DND-41 (cell line): ENCODE data around the gene GLRB.

Experiments
- ATAC-seq: fragments of 200-7000 bp; cut with Tn5 transposase; 3 replicates; pipeline ENCODE4 v1.9.1; 2021; ENCODE audit warnings: low read depth; ENCODE audit not compliant: insufficient read depth
- DNase-seq: peaks from one replicate; pipeline ENCODE4 v3.0.0-alpha.2; 2020
- H2AFZ ChIP-seq: 2 replicates; pipeline ENCODE4 v1.6.0; 2012; ENCODE audit warnings: low read depth, low read length
- H3K27ac ChIP-seq: 2 replicates; pipeline ENCODE4 v1.5.1; 2012; ENCODE audit warnings: low read length, inconsistent platforms
- H3K27me3 ChIP-seq: fragments of 200-600 bp; sonication (generic); 2 replicates; pipeline ENCODE4 v1.6.0; 2012; ENCODE audit warnings: low read length, mild to moderate bottlenecking, inconsistent platforms; ENCODE audit not compliant: insufficient read depth, poor library complexity
- H3K36me3 ChIP-seq: 2 replicates; pipeline ENCODE4 v1.5.1; 2012; ENCODE audit warnings: low read length, inconsistent platforms; ENCODE audit not compliant: insufficient read depth
- H3K4me1 ChIP-seq: 2 replicates; pipeline ENCODE4 v1.5.1; 2012; ENCODE audit warnings: mild to moderate bottlenecking, low read length; ENCODE audit not compliant: insufficient read depth
- H3K4me2 ChIP-seq: 2 replicates; pipeline ENCODE4 v1.6.0; 2012; ENCODE audit warnings: mild to moderate bottlenecking, moderate library complexity, low read length, inconsistent platforms; ENCODE audit not compliant: insufficient read depth
- H3K4me3 ChIP-seq, 2 experiments: fragments of 200-600 bp in 1 of 2; shearing (Covaris generic) in 1 of 2; 2 replicates each; pipeline ENCODE4 v1.5.1; 2012 to 2016; ENCODE audit warnings: inconsistent platforms in 2 of 2, low read length in 2 of 2, mild to moderate bottlenecking in 2 of 2, low read depth in 1 of 2, moderate library complexity in 1 of 2
- H3K79me2 ChIP-seq: 2 replicates; pipeline ENCODE4 v1.6.0; 2012; ENCODE audit warnings: low read length, inconsistent platforms; ENCODE audit not compliant: insufficient read depth
- H3K9ac ChIP-seq: 2 replicates; pipeline ENCODE4 v1.6.0; 2012; ENCODE audit warnings: low read depth, mild to moderate bottlenecking, inconsistent platforms, low read length, moderate library complexity
- H3K9me3 ChIP-seq: 2 replicates; pipeline ENCODE4 v1.5.1; 2012; ENCODE audit warnings: low read length, moderate library complexity, mild to moderate bottlenecking, inconsistent platforms; ENCODE audit not compliant: insufficient read depth, severe bottlenecking
- H4K20me1 ChIP-seq: 2 replicates; pipeline ENCODE4 v1.6.0; 2012; ENCODE audit warnings: low read length; ENCODE audit not compliant: insufficient read depth
- EZH2 ChIP-seq: IDR thresholded peaks from 3 replicates; pipeline ENCODE4 v1.6.1; 2012; ENCODE audit warnings: borderline replicate concordance, low read depth, mild to moderate bottlenecking, moderate library complexity, low read length, inconsistent platforms; ENCODE audit not compliant: severe bottlenecking
- TF ChIP-seq, protein P1 (sequence below): IDR thresholded peaks from 2 replicates; pipeline ENCODE4 v1.5.1; 2012; ENCODE audit warnings: borderline replicate concordance, low read length, moderate library complexity, mild to moderate bottlenecking; ENCODE audit not compliant: poor library complexity, severe bottlenecking; ENCODE audit errors: extremely low read depth

Gene GLRB

DNA sequence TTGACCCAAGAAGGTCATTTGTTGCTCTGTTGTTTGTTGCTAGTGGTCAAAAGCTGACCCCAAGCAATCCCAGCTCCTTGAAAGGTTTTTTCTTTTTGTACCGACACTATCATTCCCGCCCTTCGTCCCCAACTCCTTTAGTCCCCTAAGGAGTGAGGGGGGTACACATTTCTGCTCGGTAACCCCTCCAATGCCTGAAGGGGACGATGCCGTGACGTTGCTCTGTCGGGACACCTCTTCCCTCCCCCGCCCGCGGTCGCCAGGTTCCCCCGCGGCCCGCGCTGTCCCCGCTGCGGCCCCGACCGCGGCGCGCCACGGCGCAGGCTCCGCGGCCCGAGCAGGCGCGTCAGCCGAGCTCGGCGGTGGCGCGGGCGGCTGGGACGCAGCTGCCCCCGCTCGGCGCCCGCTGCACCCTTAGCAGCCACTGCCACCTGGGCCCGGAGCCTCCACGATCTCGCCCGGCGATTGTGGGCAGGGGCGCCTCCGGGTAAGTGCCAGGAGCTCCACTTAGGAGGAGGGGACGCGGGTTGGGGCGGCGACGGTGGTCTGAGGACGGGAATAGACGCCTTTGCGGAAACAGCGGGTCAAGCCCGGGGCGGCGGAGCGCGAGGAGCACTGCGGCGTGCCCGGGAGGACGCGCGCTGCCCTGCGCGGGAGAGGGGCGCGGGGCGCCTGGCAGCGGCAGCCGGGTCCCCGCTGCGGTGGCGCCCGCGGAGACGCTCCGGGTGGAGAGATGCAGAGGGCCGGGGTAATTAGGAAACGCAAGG is at the start of gene GLRB:
Gene GLRB, plus strand, starts transcription at position 340 of the 767 bp plus-strand sequence. CDS start 1,875 bp downstream, outside the sequence.
- Histone ChIP-seq H3K9ac (no peak within 1 kb of the TSS), H3K36me3 (no peaks in the 10 kb centered on the region), H3K4me1 (no peaks in the 10 kb centered on the region), H3K9me3 (no peaks in the 10 kb centered on the region), H3K4me3 (no peak within 1 kb of the TSS), H4K20me1 (no peaks in the 10 kb centered on the region), H3K79me2 (no peaks in the 10 kb centered on the region), H3K27me3 (no peaks in the 10 kb centered on the region), H2AFZ (no peak within 1 kb of the TSS), H3K4me2 (no peak within 1 kb of the TSS), H3K27ac (no peak within 1 kb of the TSS)
- TF ChIP-seq EZH2, result no peak
- TF ChIP-seq, protein P1, sequence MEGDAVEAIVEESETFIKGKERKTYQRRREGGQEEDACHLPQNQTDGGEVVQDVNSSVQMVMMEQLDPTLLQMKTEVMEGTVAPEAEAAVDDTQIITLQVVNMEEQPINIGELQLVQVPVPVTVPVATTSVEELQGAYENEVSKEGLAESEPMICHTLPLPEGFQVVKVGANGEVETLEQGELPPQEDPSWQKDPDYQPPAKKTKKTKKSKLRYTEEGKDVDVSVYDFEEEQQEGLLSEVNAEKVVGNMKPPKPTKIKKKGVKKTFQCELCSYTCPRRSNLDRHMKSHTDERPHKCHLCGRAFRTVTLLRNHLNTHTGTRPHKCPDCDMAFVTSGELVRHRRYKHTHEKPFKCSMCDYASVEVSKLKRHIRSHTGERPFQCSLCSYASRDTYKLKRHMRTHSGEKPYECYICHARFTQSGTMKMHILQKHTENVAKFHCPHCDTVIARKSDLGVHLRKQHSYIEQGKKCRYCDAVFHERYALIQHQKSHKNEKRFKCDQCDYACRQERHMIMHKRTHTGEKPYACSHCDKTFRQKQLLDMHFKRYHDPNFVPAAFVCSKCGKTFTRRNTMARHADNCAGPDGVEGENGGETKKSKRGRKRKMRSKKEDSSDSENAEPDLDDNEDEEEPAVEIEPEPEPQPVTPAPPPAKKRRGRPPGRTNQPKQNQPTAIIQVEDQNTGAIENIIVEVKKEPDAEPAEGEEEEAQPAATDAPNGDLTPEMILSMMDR, result no peak
- ATAC-seq, result no peak
- DNase-seq, result no peak

- Histone ChIP-seq H4K20me1 (no peaks in the 10 kb centered on the region), H3K36me3 (no peaks in the 10 kb centered on the region), H3K9ac (no peak overlapping the region), H3K9me3 (no peaks in the 10 kb centered on the region), H3K79me2 (no peaks in the 10 kb centered on the region), H3K4me2 (no peak overlapping the region), H3K4me3 (no peak overlapping the region), H2AFZ (no peak overlapping the region), H3K4me1 (no peaks in the 10 kb centered on the region), H3K27me3 (no peaks in the 10 kb centered on the region), H3K27ac (no peak overlapping the region)
- DNase-seq, result no peak
- ATAC-seq, result no peak
- TF ChIP-seq EZH2, result no peak
- TF ChIP-seq, protein P1, result no peak
These were observed 40.5 kb upstream of the GLRB start for GRCh38 chr4:157035471-157035870.

GRCh38 chr4:157040405-157040804 is 35.5 kb upstream of the GLRB start:
- Histone ChIP-seq H3K4me3 (no peak overlapping the region), H3K4me1 (no peaks in the 10 kb centered on the region), H2AFZ (no peak overlapping the region), H4K20me1 (no peaks in the 10 kb centered on the region), H3K36me3 (no peaks in the 10 kb centered on the region), H3K27me3 (no peaks in the 10 kb centered on the region), H3K4me2 (no peak overlapping the region), H3K27ac (no peak overlapping the region), H3K9ac (no peak overlapping the region), H3K79me2 (no peaks in the 10 kb centered on the region), H3K9me3 (no peaks in the 10 kb centered on the region)
- DNase-seq, result no peak
- TF ChIP-seq, protein P1, result no peak
- TF ChIP-seq EZH2, result no peak
- ATAC-seq, result no peak
